HG02610 (cell line): Measurements from ENCODE around the gene GLRB.
"Not testable (repeated sequence)": the region's sequence is repeated elsewhere in the genome, so short reads cannot be mapped to it uniquely, and the experiment has no call there.

Source experiments
- ATAC-seq: cut with Tn5 transposase; IDR thresholded peaks from one replicate; pipeline ENCODE4 v1.9.1; 2021; ENCODE audit warnings: mild to moderate bottlenecking, moderate library complexity; ENCODE audit not compliant: unreplicated experiment

The GLRB gene

GRCh38 chr4:157075811-157076577 lies at the start of gene GLRB:
Gene GLRB, plus strand, starts transcription at chr4:157076150. Its CDS starts 1,875 bp downstream, at chr4:157078025.
- no peak for ATAC-seq

GRCh38 chr4:157035471-157035870 lies 40.5 kb upstream of the GLRB start:
- ATAC-seq = no peak

GRCh38 chr4:157040405-157040804 lies 35.5 kb upstream of the GLRB start:
- ATAC-seq = no peak

GRCh38 chr4:157043131-157043530 lies 32.8 kb upstream of the GLRB start:
- ATAC-seq = no peak

GRCh38 chr4:157045507-157046127 lies 30.3 kb upstream of the GLRB start:
- ATAC-seq = peak; percentile 86

- ATAC-seq = no peak
Observed at GRCh38 chr4:157048248-157048647, 27.7 kb upstream of the GLRB start.

DNA sequence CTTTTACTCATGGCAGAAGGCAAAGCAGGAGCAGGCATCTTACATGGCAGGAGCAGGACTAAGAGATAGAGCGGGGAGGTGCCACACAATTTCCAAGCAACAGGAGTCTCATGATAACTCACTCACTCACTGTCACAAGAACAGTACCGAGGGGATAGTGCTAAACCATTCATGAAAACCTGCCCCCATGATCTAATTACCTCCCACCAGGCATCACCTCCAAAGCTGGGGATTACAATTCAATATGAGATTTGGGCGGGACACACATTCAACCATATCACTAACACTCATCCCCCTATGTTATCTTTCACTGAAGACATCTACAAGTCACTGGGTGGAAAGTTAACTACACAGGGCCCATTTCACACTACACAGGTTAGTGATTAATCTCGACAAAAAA lies 25.4 kb upstream of the GLRB start:
- ATAC-seq = no peak

- ATAC-seq = no peak
Observed at GRCh38 chr4:157052429-157053040, 23.4 kb upstream of the GLRB start.

- ATAC-seq = no peak
Observed at GRCh38 chr4:157057218-157057617, 18.7 kb upstream of the GLRB start.

- ATAC-seq = not testable (repeated sequence)
Observed at GRCh38 chr4:157058899-157059298, 17.1 kb upstream of the GLRB start.

- ATAC-seq = no peak
Observed at GRCh38 chr4:157072002-157072401, 3.9 kb upstream of the GLRB start.

DNA sequence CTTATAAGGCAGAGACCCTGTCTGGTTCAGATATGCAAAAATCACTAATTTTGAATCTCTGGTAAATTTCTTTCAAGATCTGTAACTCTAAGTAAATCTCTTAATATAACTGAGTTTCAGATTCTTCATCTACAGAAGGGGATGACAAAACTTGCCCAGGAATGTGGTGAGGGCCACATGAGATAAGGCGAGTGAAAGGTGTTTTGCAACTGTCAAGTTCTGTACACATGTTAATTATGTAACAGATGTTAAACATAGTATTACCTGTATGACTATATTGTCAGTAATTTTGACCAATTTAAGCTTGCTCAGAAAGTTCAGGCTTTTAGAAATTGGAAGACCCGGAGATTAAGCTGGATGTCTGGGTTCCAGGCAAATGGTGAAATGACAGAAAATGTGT lies 549 bp upstream of the GLRB start:
- no peak for ATAC-seq

GRCh38 chr4:157076578-157076947 lies 613 bp downstream of the GLRB start:
- ATAC-seq = no peak

DNA sequence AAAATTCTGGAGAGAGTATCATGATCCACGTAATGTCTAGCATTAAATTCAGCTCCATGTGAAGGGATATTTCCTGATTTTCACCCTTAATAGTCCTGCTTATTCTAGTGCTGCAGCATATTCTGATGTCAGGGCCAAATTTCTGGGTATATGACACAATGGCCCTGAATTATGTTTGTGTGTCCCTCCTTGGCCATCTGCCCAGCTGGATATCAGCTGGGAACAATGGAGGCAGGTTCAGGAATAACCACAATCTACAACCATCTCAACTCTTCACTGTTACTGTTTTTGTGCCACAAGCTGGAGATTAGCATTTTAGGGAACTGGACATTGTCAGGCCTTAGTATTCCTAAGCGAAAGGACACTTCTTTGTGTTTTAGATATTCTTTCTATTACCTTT lies 3.5 kb downstream of the GLRB start:
- ATAC-seq = no peak

DNA sequence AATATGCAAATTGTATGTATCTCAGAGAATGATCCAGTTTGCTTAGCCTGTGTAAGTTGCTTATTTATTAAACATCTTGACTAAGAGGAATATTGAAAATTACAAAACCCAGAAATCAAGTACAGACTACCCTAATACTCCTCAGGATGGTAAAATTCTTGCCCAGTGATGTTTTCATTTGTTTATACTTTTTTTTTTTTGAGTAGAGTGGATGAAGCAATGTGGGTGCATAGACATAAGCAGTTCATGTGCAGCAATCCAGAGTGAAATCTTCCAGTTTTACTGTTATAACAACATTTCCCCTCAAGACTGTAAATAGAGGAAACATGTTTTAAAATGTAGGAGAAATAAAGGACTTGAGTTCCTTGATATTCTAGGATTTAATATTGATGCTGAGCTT lies 4.7 kb downstream of the GLRB start:
- ATAC-seq = no peak

DNA sequence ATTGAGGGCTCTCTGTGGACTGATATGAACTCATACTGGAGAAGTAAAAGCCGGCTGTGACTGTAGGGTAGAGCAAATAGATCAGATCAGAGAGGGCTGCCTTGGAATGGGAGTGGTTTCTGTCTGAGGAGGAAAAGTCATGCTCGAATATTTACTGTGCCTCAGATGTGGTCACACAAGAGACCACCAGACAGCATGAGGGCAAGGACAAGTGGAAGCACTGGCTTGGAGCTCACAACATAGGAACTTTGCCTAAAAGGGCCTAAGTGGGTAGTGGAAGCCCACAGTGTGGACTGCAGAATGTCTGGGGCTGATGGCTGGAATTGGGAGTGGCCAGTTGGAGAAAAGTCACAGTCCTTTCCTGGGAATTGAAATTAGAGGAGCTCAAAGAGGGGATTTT lies 19.8 kb downstream of the GLRB start:
- no peak for ATAC-seq

DNA sequence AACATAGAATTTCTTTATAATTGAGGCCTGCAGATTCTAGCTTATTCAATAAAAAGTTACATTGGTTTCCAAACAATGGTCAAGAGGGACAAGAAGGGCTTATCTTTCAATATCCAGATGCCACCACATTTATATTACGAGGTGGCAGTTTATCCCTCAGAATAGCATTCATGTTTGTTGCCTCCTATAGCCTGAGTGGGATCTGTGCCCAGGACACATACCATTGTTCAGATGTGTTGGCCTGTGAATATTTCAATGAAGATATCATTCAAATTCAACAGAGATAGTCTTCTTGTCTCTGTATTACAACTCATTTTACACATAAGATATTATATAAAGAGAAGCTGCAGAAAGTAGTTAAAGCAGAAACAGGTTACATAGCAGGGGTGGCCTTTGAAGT lies 20.5 kb downstream of the GLRB start:
- no peak for ATAC-seq

- no peak for ATAC-seq
Observed at GRCh38 chr4:157099506-157099905, 23.6 kb downstream of the GLRB start.

DNA sequence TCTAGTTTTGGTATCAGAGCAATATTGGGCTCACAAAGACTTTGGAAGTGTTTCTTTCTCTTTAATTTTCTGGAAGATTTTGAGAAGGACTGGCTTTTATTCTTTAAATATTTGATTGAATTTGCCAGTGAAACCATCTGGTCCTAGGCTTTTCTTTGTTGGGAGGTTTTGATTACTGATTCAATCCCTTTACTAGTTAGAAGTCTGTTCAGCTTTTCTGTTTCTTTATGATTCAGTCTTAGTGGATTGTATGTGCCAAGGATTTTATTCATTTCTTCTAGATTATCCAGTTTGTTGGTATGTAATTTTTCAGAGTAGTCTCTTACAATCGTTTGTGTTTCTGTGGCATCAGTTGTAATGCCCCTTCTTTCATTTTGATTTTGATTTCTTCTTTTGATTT lies 28.6 kb downstream of the GLRB start:
- ATAC-seq = no peak

DNA sequence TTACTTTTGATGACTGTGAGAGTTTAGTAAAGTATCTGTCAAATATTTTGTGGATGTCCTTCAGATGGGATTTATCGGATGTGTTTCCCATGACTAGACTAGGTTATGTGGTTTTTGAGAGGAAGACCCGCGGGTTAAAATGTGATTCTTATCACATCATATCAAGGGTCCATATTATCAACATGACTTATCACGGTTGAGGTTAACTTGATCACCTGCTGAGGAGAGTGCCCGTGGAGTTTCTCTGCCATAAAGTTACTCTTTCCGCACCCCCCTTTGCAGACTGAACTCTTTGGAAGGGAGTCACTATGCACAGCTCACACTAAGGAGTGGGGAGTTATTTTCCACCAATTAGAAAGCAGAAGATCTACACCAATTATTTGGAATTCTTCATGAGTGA lies 38.7 kb downstream of the GLRB start:
- ATAC-seq = no peak

DNA sequence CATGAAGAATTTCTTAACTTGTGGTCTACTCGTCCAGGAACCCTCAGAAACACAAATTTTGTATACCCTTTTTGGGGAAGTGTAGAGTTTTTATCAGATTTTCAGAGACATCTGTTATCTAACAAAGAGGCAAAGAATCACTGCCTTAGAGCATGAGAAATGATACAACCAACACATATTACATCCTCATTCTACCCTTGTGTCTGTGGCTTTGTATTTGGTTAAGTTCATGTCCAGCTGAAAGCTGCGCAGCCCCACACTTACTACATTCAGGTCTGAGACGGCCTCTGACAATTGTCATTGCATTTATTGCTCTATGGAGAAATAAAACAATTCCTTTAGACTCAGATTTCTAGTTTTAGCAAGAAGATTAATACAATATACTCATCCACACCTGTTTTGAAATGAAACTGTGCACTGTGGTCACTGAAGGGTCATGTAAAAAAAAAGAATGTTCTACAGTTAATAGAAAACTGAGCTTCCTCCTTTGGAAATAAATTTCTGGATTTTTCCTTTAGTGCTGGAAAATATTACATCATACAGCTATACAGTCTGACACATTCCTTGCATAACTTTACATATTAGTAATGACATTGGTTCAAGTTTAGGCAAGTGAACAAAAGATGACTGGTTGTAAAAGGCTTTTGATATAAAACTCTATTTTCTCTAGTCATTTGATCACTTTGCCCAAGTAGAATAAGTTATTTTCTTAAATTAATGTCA lies 39.8 kb downstream of the GLRB start:
- ATAC-seq = no peak

DNA sequence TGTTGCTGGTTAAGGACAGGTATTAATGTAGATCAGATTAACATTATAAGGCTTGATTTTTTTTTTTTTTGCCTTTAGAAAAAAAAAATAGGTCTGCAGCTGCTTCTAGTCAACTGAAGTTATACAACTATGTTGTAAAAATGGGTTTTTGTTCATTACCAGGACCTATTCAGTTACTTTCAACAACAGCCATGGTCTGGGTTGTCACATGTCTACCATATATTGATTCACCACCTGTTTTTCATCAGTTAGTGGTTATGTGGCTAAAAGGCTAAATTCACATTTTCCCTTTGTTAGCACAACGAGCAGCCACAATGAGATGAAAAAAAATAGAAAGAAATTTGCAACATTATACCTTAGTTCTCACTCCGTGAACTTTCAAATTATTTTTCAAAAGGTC lies 45.5 kb downstream of the GLRB start:
- ATAC-seq = no peak
